Heart left ventricle (tissue), 16 donors: ENCODE measurements around the gene C11orf58. TPM values are rescaled to one million over a fixed set of nuclear protein-coding genes. Genes with fewer than 3 reads are reported as not detected.

Experiments used
- ATAC-seq, 4 donors: fragments of 200-7000 bp; cut with Tn5 transposase; one replicate each; pipeline ENCODE4 v1.9.1; 2020 to 2022; ENCODE audit warnings: moderate library complexity in 4 of 4, mild to moderate bottlenecking in 3 of 4, moderate number of reproducible peaks in 1 of 4
- DNase-seq, 5 donors: peaks; one replicate each; pipeline ENCODE4 v3.0.0-alpha.2; 2020
- H3K27ac ChIP-seq, 12 donors: fragments of 200-600 bp; sonication (generic) in 4 of 12; one replicate each; pipeline versions ENCODE4 v1.5.0 to v1.8.0; 2016 to 2022; ENCODE audit warnings: mild to moderate bottlenecking in 2 of 12
- H3K27me3 ChIP-seq, 9 donors: fragments of 200-600 bp; sonication (generic) in 2 of 9; one replicate each; pipeline versions ENCODE4 v1.5.1 to v1.8.0; 2016 to 2022; ENCODE audit warnings: mild to moderate bottlenecking in 3 of 9
- H3K36me3 ChIP-seq, 9 donors: fragments of 200-600 bp; sonication (generic) in 2 of 9; one replicate each; pipeline versions ENCODE4 v1.5.0 to v1.8.0; 2018 to 2022; ENCODE audit warnings: mild to moderate bottlenecking in 2 of 9
- H3K4me1 ChIP-seq, 12 donors: fragments of 200-600 bp; sonication (generic) in 4 of 12; one replicate each; pipeline versions ENCODE4 v1.5.0 to v1.8.0; 2016 to 2022; ENCODE audit warnings: mild to moderate bottlenecking in 3 of 12
- H3K4me3 ChIP-seq, 12 donors: fragments of 200-600 bp; sonication (generic) in 4 of 12; one replicate each; pipeline versions ENCODE4 v1.5.0 to v1.8.0; 2017 to 2022; ENCODE audit warnings: mild to moderate bottlenecking in 9 of 12, moderate library complexity in 4 of 12
- H3K9me3 ChIP-seq, 12 donors: fragments of 200-600 bp; sonication (generic) in 4 of 12; one replicate each; pipeline versions ENCODE4 v1.5.0 to v1.8.0; 2016 to 2022; ENCODE audit warnings: mild to moderate bottlenecking in 1 of 12
- CTCF ChIP-seq, 12 donors: fragments of 200-600 bp; sonication (generic) in 4 of 12; IDR thresholded peaks; one replicate each; pipeline versions ENCODE4 v1.5.0 to v1.8.0; 2018 to 2022; ENCODE audit warnings: antibody characterized with exemption in 12 of 12, mild to moderate bottlenecking in 5 of 12
- POLR2A ChIP-seq, 2 donors: fragments of 450-650 bp; IDR thresholded peaks; one replicate each; pipeline ENCODE4 v1.6.1; 2017; ENCODE audit warnings: antibody characterized with exemption in 2 of 2, mild to moderate bottlenecking in 2 of 2, moderate library complexity in 2 of 2
- WGBS, 4 donors: extraction: QIAGEN DNeasy Blood & Tissue Kit in 2 of 4; methylation state at CpG; one replicate each; pipeline versions ENCODE4 v1.1.5 to v1.1.7; 2013 to 2018; 5-methylcytosine and 5-hydroxymethylcytosine counted together
- intact Hi-C, 10 donors: fragments of 100-400 bp; cut with DNase I; formaldehyde crosslinking; loops; one replicate each; pipeline versions ENCODE4 v1.11.1 to v1.14.2; 2022
- polyA plus RNA-seq, 2 donors: library from polyadenylated mRNA; stranded (reverse); fragments of 200-250 nt; gene quantifications; one replicate each; pipeline ENCODE4 v1.2.3, GENCODE V29; 2013
- total RNA-seq, 9 donors: library from RNA; depleted of rRNA in 2 of 9; stranded (reverse); fragments of >200 nt in 2 of 9; fragmentation: NEBNext Ultra II Directional in 3 of 9; extraction: Animal tissue kit (Norgen Biotek cat#: 25700) in 3 of 9; gene quantifications; one replicate each; pipeline versions ENCODE4 v1.1.0 to v1.2.4, GENCODE V29; 2016 to 2023
- donor health status: ischemic (EF 13 %, LVEDD 7.1; RV severe dilation, severe dysfunction).
- donor health status: healthy with polysubstance abuse.
- donor health status: DM: no; HTN: yes; CAD: no.
- donor health status: DM: no; HTN: no; CAD: no.
- donor health status: ischemic (EF 25% LVEDD 6.9; RV normal size, moderate dysfunction).
- donor health status: ischemic (EF 25% LVEDD 5.7; RV mildly dilated, moderate dysfunction).
- donor health status: healthy.
- donor health status: DM: yes; HTN: yes; CAD: no.
- donor health status: ischemic (EF 35%, LVEDD 5.7; RV mildly dilated, moderate dysfunction).
- donor health status: nonischemic (EF 11% LVEDD 7.7; RV severe dilation, severe dysfunction).
- donor health status: DM: yes; HTN: yes; CAD: no.
- donor health status: PGD.
- donor health status: ischemic (EF 29% LVEDD 5.4; RV normal size, mild dysfunction).
- donor health status: nonischemic (EF 23%, LVEDD 6.1; RV moderate dilation, normal function).

The C11orf58 gene
- total and polyA plus RNA-seq, 11 donors: 78.3 to 147 (median 110) TPM

GRCh38 chr11:16800382-16800781 is 61.9 kb downstream of the C11orf58 start:
- Histone ChIP-seq H3K4me1 (peaks cover 0 to 61% (median 24%) of the 10 kb centered on the region in 12 donors), H3K4me3 (no peak overlapping the region), H3K27ac (no peak overlapping the region), H3K27me3 (no peaks in the 10 kb centered on the region), H3K9me3 (no peaks in the 10 kb centered on the region), H3K36me3 (peaks cover 0 to 26% (median 0%) of the 10 kb centered on the region in 9 donors)
- intact Hi-C loops: no loop called here
- no peak for TF ChIP-seq CTCF (IDR thresholded peaks at IDR 0.05)
- TF ChIP-seq POLR2A (IDR thresholded peaks at IDR 0.05): no peak
- DNase-seq (no peak), ATAC-seq (no peak)

GRCh38 chr11:16801288-16801980 is 63.0 kb downstream of the C11orf58 start:
- Histone ChIP-seq H3K4me1 (peaks cover 0 to 61% (median 32%) of the 10 kb centered on the region in 12 donors), H3K27ac (peak overlapping the region in 2 of 12 donors; percentile 11 to 27), H3K36me3 (peaks cover 0 to 25% (median 0%) of the 10 kb centered on the region in 9 donors), H3K4me3 (no peak overlapping the region), H3K27me3 (no peaks in the 10 kb centered on the region), H3K9me3 (no peaks in the 10 kb centered on the region)
- WGBS, 4 donors: 71 to 77% (median 73%) methylated on average over 8 to 10 of the region's 10 CpGs
- TF ChIP-seq CTCF (IDR thresholded peaks at IDR 0.05) (no peak), POLR2A (IDR thresholded peaks at IDR 0.05) (no peak)
- ATAC-seq: peak in 3 of 4 donors; percentile 32 to 52 (median 50)
- no peak for DNase-seq
- intact Hi-C loops: no loop called here

- no peaks in the 10 kb centered on the region for H3K27me3 ChIP-seq
- DNase-seq (peak in 2 of 5 donors; percentile 63 to 66), ATAC-seq (peak; percentile 63 to 79 (median 74))
- no peak overlapping the region for H3K4me3 ChIP-seq
- no peaks in the 10 kb centered on the region for H3K9me3 ChIP-seq
- WGBS, 4 donors: 8 to 21% (median 20%) methylated on average over 7 of the region's 7 CpGs
- H3K27ac ChIP-seq: peak overlapping the region in 9 of 12 donors; percentile 11 to 83 (median 33)
- H3K36me3 ChIP-seq: peaks cover 0 to 14% (median 0%) of the 10 kb centered on the region in 9 donors
- intact Hi-C loops: no loop called here
- peaks cover 0 to 69% (median 39%) of the 10 kb centered on the region in 12 donors for H3K4me1 ChIP-seq
- TF ChIP-seq POLR2A (IDR thresholded peaks at IDR 0.05): no peak
- no peak for TF ChIP-seq CTCF (IDR thresholded peaks at IDR 0.05)
Observed at GRCh38 chr11:16804104-16804947, 65.9 kb downstream of the C11orf58 start.

GRCh38 chr11:16805938-16806337 is 67.5 kb downstream of the C11orf58 start:
- no peak for ATAC-seq
- no peak for DNase-seq
- WGBS, 4 donors: 65 to 82% (median 71%) methylated on average over 8 of the region's 8 CpGs
- intact Hi-C loops: no loop called here
- Histone ChIP-seq H3K4me3 (no peak overlapping the region), H3K4me1 (peaks cover 4 to 74% (median 47%) of the 10 kb centered on the region in 12 donors), H3K9me3 (no peaks in the 10 kb centered on the region), H3K27ac (peak overlapping the region in 6 of 12 donors; percentile 28 to 83 (median 30)), H3K27me3 (no peaks in the 10 kb centered on the region), H3K36me3 (peaks cover 0 to 11% (median 0%) of the 10 kb centered on the region in 9 donors)
- TF ChIP-seq CTCF (IDR thresholded peaks at IDR 0.05): no peak
- TF ChIP-seq POLR2A (IDR thresholded peaks at IDR 0.05): no peak
